ENCODE results near the gene CHMP4A.

CHMP4A gene, protein sequence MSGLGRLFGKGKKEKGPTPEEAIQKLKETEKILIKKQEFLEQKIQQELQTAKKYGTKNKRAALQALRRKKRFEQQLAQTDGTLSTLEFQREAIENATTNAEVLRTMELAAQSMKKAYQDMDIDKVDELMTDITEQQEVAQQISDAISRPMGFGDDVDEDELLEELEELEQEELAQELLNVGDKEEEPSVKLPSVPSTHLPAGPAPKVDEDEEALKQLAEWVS

DNA sequence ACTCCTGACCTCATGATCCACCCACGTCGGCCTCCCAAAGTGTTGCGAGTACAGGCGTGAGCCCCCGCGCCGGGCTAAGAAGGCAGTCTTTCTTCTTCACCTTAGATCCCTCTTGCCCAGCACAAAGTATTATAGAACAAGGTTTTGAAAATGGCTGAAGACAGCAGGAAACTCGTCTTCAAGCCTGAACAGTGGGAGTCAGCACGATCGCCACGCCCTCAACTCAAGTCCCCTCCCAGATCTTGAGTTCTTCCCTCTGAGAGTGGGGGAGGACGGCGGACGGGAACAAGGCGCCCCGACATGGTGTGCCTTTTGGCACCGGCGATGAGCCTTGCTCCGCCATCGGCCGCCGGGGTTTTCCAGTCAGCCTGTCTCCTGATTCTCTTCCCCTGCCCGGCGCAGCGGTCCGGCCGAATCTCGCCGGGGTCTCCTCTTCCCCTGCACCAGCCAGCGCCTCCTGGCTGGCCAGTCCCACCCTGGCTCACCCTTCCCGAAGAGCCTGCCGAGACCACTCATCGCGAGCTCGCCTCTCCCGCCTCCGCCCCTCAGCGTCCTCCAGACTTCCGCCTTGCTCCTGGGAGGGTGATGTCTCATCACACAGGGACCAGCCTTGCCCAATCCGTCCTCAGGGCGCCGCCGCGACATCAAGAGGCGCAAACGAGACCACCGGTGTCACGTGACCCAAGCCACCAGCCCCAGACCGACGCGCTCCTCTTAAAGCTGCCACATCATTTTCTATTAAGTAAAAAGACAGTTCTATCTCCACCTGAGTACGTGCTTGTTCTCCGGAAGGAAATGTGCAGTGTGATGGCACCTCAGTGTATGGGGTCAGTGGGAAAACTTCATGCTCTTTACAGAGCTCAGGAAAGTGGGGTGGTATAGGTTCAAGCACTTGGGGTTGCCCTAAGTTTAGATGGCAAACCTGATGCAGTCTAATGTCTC, at the start of gene CHMP4A:
TSS of gene CHMP4A (minus strand) at position 565 of the 942 bp plus-strand sequence. CDS start at position 516, 49 bp downstream.
- DNase-seq = peak; percentile 97
- ATAC-seq = peak; percentile 92

DNA sequence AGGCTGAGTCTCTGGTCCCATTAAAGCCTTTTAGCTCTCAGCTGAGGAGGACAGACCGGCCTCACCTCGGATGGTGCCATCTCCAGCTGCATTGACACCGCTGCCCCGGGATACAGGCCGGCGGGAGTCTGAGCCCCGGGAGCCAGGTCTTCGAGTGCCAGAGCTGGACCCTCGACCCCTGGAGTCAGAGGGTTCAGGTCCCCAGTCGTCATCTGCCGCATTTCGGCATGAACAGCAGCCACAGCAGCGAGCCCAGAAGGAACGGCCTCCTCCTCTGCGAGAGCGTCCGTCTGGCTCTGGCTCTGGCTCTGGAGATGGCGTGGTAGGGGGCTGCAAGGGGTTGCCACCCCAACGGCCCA, 48.7 kb upstream of the CHMP4A start:
- ATAC-seq (no peak), DNase-seq (no peak)

DNA sequence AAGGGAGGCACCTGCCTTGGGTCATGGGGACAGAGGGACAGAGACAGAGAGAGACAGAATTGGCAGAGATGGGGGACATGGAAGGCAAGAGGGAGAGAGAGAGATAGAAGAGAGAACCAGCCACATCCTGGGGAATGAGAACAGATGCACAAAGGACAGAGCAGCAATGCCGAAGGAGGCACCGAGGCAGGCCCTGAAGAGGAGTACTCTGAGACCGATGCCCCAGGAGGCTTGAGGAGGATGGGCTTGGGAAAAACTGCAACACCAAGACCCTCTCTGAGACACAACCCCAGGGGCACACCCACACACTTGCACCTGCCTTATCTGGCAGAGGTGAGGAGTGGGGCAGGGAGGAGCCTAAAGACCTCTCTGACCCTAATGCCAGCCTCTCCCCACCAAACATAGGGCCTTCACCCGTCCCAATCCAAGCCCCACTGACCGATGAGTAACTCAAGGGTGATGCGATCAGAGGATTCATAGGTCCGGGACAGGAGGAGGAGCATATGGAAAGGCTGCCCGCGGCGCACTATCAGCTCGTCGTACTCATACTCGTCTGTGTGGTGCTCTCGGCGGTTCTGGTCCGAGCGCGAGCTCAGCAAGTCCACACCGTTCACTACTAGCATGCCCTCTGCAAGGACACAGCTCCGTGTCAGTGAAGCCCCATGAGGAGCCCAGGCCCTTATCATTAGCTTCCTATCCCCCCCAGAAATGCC, 48.1 kb upstream of the CHMP4A start:
- DNase-seq (no peak), ATAC-seq (no peak)

DNA sequence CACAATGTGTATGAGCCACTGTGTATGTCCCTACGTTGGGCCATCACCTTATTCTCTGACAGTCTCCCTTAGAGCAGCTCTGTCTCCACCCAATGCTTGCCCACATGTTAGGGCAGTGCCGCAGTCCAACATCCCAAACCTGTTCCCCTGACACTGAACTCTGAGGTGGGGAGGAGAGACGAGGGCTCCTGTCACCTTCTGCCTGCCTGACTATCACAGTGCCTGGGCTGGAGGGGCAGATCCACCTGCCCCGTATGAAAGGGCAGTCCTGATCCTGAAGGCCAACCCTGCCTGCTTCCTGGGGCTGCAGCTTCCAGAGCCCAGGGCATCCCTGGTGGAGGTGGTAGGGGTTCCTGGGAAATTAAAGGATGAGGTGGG, 47.5 kb upstream of the CHMP4A start:
- ATAC-seq (no peak), DNase-seq (no peak)

DNA sequence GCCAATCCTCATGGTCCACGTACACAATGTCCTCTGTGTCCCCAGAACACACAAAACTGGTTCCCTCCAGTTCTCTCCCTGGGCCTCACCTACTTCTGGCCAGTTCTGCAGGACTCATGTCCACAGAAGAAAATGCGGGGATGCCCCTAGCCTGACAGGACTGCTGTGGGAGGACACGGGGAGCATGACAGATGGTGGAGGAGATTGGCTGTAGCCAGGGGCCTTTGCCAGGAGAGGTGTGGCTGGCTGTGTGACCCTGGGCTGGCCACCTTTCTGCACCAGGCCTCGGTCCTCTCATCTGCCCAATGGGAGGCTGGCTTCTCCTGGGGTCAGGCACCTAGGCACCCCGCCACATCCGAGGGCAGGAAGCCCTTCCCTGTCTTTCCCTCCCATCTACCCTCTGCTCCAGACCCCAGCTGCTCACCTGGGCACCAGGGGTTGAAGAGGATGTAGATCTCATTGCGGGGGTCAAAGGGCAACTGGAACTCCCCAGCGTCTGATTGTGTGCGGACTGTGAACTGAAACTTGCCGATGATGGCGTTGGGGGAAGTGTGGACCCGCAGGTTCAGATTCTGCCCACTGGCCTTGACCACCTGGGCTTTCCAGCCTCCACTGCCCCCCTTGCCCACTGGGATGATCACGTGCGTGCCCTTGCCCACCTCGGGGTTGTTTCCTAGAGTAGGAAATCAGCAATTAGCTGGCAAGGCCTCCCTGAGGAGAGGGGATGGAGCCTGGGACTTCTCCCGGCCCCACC, 46.9 kb upstream of the CHMP4A start:
- DNase-seq (no peak), ATAC-seq (no peak)

DNA sequence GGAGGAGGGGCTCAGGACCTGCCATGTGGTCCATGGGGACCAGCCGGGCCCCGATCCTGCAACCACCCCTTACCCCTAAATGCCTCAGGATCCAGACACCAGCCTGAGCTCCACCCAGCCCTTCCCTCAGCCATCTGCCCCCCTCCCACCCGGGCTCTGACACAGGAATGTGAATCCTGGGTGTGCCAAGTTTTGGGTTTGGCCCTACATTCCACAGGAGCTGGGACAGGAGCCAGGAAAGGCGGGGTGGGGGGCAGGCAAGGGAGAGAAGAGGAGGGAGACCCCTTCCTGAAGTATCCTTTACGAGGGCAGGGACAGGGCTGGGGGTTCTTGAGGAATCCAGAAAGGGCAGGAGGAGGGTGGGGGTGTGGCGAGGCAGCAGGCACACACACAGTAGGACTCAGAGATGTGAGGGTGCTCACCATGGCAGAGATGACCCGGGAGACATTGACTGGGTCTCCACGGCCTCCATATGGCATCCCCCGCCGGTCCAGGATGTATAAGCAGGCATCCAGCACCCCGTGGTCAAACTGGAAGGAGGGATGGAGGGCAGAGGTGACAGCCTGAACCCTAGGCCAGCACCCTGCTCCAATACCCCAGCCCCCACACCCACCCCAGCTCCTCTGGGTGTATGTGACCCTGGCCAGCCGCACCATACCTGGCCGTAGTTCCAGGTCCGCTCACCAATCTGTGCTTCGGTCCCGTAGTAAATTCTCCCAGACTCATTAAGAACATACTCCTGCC, 46.2 kb upstream of the CHMP4A start:
- no peak for DNase-seq
- no peak for ATAC-seq

DNA sequence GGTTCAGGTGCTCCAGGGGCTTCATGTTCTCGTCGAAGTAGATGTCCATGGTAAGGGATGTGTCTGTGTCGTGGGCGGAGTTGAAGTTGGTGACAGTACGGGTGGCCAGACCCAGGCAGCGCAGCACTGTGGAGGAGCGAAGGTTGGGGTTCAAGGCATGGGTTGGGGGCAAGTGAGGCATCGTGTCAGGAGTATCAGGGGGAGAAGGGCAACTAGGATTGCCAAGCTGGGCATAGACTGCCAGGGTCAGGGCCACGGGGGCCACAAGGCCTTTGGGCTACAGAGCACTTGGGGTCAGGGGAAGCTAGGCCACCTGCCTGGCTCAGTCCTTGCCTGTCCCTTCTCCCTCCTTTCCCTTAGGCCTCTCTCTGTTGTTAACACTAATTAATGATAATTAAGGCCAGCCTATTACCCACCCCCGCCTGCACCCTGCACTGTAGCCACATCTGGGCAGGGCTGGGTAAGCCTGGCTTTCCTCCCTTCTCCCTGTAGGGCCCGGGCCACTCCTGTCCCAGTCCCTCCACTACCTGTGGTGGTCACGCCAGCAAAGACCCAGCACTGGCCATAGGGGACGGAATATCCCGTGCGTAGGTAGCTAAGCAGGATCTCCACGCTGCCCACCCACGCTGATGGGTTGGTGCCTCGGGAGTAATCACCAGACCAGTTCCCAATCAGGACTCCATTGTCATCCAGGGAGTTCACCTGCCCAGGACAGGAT, 45.4 kb upstream of the CHMP4A start:
- ATAC-seq (no peak), DNase-seq (no peak)

DNA sequence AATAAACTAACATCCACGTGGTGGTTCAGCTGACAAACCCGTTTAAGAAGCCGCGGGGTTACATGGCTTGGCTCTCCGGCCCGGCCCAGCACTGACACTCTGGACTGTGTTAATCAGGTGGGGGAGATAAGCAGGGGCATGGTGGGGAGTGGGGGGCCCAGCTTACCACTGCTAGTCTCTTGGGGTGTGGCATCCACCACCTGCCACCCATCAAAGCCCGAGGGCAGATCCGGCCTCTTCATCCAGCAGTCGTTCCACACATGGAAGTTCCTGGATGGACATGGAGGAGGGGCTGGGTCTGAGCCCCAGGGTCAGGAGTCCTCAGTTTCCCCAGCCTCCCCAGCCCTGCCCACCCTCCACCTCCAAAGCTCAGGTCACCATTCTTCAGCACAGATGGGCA, 44.8 kb upstream of the CHMP4A start:
- no peak for DNase-seq

DNA sequence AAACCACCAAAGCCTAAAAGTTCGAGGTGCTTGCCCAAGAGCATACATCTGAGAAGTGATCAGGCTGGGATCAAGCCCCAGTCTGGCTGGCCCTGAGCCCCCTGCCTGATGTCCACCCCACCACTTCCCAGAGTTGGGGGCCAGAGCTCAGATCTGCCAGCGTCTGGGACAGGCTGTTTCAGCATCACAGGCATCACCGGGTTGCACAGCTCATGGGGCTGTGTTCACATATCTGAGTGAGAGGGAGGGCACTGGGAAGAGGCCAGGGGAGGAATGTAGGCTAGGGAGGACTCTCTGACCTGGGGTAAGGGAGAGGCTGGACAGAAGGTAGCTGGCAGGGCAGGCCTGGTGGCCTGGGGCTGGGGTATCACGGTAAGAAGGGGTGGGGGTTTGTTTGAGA, 43.7 kb upstream of the CHMP4A start:
- DNase-seq (no peak), ATAC-seq (no peak)

More for the DNA sequence above, 44.8 kb upstream of the CHMP4A start:
- ATAC-seq = no peak

DNA sequence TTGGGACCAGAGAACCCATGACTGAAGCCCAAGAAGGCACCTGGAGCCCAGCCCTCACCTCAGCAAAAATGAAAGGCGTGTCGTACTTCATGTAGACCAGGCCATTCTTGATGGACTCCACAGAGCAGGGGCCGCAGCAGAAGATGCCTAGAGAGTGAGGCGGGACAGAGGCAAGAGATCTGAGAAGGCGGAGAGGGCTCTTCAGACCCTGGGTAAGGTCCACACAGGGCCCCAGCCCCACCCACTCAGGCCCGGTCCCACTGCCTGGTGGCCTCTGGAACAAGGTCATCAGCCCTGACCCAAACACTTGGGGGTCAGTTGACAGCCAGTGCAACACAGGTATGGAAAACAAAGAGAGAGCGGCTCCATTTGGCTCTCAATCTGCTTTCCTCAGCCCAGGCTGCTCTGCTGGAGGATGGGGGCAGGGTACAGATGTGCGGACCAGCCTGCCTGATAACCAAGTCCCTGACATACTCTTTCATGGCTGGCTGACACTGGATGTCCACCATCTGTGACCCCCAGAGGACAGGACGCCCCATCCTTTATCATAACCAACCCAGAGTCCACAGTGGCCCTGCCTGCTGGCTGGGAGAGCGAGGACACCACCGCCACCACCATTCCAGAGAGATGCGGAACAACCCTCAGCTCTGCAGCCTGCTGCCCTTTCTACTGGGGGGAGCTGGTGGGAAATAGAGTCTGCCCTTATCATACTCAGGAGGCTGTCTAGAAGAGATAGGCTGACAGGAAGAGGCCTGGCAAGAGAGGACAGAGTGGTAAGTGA, 42.8 kb upstream of the CHMP4A start:
- DNase-seq (no peak), ATAC-seq (no peak)

DNA sequence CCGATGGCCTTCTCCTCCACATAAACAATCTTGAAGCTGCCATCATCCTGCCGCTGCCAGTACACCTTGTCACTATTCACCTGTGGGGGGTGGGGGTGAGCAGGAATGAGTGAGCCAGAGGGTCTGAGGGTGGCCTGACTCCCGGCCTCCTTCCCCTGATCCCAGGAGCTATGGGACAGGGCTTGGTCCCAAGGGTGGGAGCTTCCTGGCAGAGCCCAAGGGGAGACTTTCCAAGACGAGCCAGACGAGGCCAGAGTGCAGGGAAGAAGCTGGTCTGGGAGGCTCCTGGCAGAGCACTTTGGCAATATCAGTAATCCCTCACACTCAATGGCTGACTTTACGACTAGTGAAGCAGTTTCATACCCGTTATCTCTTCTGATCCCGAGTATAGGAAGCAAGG, 42.1 kb upstream of the CHMP4A start:
- no peak for DNase-seq
- ATAC-seq = no peak

DNA sequence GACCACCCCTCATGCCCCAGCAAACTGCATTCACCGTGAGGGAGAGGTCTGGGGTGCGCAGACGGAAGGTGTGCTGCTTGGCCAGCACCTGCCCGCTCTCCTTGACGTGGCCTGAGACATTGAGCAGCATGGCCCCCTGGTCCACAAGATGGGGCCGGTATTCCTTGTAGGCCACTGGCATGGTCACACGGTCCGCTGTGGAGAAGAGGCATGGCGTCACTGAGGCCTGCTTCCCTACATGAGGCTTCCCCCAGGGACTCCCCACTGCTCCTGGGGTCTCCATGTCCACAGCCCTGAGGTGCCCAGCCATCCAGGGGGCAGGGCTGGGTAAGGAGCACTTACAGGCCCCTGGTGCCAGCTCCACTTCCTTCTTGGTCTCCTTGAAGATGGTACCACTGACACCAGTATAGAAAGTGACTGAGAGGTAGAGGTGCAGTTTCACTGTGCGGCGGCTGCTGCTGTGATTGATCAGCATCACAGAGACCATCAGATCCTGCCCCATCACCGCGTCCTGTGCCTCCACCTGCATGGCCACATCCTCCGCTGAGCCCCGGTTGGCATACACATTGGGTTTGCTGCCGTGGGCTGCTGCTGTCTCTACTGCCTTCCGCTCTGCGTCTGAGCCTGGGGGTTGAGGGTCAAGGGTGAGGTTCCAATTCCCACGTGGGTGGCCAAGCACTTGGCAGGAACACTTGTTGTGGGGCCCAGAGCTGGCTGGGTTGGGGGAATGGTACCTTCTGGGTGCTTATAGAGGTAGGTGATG, 41.5 kb upstream of the CHMP4A start:
- no peak for DNase-seq

DNA sequence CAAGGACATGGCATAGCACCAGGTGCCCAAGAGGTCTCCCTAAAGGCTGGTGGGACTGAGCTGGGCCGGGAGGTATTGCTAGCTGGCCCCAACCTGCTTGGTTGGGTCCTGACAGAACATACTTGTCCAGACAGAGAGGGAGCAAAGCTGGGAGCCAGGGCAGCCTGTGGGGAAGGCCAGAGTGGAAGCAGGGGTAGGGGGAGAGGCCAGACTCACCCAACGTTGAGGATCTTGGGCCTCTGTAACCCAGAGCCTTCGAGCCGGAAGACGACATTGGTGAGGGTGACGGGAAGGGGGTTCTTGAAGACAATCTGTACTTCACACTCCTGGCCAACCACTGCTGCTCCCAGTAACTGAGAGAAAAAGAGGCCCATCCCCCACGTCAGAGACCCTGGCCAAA, 40.6 kb upstream of the CHMP4A start:
- no peak for ATAC-seq
- no peak for DNase-seq

More for the DNA sequence above, 41.5 kb upstream of the CHMP4A start:
- ATAC-seq = no peak

DNA sequence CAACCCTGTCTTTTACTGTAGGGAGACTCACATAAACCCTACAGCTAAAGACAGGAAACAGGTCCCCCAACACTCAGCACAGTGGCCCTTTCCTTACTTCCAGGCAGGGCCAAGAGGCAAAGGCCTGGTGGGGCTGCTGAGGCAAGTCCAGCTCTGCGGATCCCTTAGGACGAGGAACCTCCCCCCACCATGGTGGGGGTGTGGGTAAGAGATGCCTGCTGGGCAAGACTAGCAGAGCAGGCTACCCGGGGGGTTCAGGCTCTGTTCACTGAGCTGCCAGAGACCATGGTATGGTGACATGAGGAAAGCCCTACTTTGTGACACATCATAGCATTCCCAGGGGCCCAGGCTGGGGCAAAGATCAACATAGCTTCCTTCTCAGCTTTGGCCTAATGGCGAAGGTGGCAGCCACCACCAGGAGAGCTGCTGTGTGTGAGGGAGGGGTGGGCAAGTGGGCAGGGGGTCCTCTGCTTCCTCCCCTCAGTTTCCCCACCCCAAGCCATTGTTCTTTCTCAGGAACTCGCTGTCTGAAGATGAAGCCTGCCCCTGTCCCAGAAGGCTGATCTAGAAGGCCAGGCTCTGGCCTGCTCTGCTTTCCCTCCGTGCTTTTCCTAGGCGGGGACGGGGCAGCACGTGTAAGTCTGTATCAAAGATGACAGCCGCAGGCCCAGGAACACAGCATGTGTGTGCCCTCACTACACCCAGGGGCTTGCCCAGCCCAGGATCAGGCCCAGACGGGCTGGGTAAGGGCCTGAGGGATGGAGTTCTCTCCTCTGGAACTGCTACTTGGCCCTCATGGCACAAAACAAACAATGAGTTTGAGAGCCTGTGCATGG, 39.2 kb upstream of the CHMP4A start:
- DNase-seq (no peak), ATAC-seq (no peak)

DNA sequence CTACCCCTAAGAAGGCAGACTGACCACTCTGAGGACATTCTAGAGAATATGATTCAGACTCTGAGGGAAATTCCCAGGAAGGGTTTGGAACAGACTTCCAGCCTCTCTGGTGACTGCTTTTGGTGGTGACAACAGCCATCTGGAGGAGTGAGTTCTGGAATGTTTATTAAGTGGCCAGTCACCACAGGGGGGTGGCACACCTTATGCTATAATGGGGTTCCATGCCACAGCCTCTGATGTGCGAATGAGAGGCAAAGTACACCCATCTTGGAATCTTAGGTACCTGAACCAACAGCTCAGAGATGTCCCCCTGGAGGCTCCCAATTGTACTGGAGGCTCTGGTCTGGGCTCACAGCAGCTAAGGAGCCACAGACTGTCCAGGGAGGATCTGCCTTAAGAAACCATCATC, 38.6 kb upstream of the CHMP4A start:
- ATAC-seq (no peak), DNase-seq (no peak)

DNA sequence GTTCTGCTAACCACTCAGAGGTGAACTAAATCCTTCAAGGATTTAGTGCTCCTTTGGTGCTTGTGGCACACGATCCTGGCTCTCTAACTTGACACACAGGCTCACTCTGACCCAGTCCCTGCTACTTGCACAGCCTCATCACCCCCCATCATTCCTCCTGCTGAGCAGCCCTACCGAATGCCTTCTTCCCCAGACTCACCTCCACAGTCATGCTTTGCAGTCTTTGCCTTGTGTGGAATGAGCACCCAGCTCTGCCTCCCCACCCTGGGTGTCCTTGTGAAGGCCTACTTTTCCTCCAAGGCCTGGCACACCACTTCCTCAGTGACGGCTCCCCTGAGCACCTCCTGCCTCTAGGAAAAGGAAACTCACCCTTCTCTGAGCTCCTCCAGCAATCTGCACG, 37.1 kb upstream of the CHMP4A start:
- ATAC-seq (no peak), DNase-seq (no peak)

DNA sequence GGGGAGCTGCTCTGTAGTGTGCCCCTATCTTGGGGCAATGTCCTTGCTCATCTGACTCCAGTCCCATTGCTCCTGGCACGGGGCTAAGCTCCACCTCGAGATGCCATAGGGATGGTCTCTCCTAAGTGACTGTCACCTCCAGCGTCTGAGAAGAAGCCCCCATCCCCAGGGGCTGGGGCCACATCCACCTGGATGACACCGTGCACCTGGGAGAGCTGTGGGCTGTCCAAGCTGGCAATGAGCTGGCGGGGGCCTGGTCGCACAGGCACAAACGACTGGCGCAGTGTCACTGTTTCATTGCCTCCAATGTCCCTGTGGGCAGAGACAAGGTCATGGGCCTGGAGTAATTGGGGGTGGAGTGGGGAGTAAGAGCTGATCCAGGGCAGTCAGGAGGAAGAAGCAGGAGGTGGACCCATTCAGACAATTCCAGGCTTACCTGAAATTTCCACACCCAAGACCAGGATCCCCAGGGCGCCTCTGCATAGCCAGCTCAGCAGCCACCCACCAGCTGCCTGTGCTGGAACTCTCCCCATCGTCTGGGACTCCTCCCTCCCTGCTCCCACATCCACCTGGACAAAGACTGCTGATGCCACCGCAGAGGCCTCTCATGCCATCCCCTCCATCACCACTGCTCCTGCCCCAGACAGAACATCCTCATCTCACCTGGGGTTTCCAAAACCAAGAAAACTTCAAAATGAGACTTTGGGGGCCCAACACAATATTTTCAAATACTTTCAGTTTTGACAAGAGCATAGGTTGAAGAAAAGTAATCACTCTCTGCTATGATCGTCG, 36.1 kb upstream of the CHMP4A start:
- DNase-seq (no peak), ATAC-seq (no peak)

DNA sequence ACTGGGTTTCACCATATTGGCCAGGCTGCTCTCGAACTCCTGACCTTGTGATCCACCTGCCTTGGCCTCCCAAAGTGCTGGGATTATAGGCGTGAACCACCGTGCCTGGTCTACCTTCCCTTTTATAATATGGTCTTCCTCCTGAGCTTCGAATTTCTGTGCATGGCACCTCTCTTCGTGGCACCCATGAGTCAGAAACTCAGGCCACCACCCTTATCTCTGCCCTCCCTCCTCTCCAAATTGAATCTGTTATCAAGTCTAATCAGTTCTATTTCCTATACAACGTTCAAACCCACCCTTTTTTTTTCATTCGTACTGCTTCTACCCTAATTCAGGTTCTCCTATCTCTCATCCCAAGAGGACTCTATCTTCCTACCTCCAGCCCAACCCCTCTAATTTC, 34.1 kb upstream of the CHMP4A start:
- DNase-seq (no peak), ATAC-seq (no peak)
